Esophagus squamous epithelium (tissue), 5 donors: Measurements from ENCODE around the gene RTF1. TPM values are rescaled to one million over a fixed set of nuclear protein-coding genes. Genes with fewer than 3 reads are reported as not detected.
"Not testable (repeated sequence)": the region's sequence is repeated elsewhere in the genome, so short reads cannot be mapped to it uniquely, and the experiment has no call there.

Source experiments
- DNase-seq: peaks from one replicate; lab custom pipeline; 2025; lab: John Stamatoyannopoulos, UW
- H3K27ac ChIP-seq, 4 donors: fragments of 200-600 bp; sonication (generic); one replicate each; pipeline ENCODE4 v1.5.1; 2016 to 2019; ENCODE audit warnings: mild to moderate bottlenecking in 1 of 4
- H3K27me3 ChIP-seq, 4 donors: fragments of 200-600 bp; sonication (generic); 1 replicate in 3 of 4; 2 replicates in 1 of 4; pipeline versions ENCODE4 v1.5.1 to v1.6.0; 2017 to 2021; ENCODE audit warnings: antibody characterized with exemption in 1 of 4
- H3K36me3 ChIP-seq, 3 donors: fragments of 200-600 bp; sonication (generic); one replicate each; pipeline ENCODE4 v1.5.1; 2016 to 2019
- H3K4me1 ChIP-seq, 3 donors: fragments of 200-600 bp; sonication (generic); one replicate each; pipeline ENCODE4 v1.5.1; 2017 to 2019
- H3K4me3 ChIP-seq, 4 donors: fragments of 200-600 bp; sonication (generic); 1 replicate in 3 of 4; 2 replicates in 1 of 4; pipeline ENCODE4 v1.5.1; 2016 to 2019; ENCODE audit warnings: mild to moderate bottlenecking in 2 of 4, moderate library complexity in 1 of 4
- H3K9me3 ChIP-seq, 3 donors: fragments of 200-600 bp; sonication (generic); one replicate each; pipeline ENCODE4 v1.5.1; 2016 to 2019
- POLR2A ChIP-seq, 4 donors: fragments of 450-650 bp; IDR thresholded peaks; one replicate each; pipeline ENCODE4 v1.6.1; 2017; ENCODE audit warnings: antibody characterized with exemption in 4 of 4, mild to moderate bottlenecking in 4 of 4, moderate library complexity in 3 of 4
- WGBS, 2 donors: methylation state at CpG; one replicate each; pipeline ENCODE4 v1.1.5; 2018; 5-methylcytosine and 5-hydroxymethylcytosine counted together
- intact Hi-C: fragments of 100-400 bp; cut with DNase I; formaldehyde crosslinking; loops from one replicate; pipeline ENCODE4 v1.15.0; 2022
- total RNA-seq, 4 donors: library from RNA; depleted of rRNA; stranded (reverse); fragments of >200 nt; gene quantifications; one replicate each; pipeline ENCODE4 v1.1.0, GENCODE V29; 2016
- TF ChIP-seq, protein P1 (sequence below), 6 experiments: fragments of 450-650 bp in 4 of 6; fragments of 200-600 bp in 2 of 6; sonication (generic) in 2 of 6; IDR thresholded peaks; one replicate each; pipeline ENCODE4 v1.5.1; 2016 to 2019; ENCODE audit warnings: antibody characterized with exemption in 6 of 6, mild to moderate bottlenecking in 4 of 6, moderate library complexity in 4 of 6
- donor health status: DM: yes; HTN: yes; CAD: no.

Gene RTF1
- total RNA-seq, 4 donors from 2014 or later, result 23.3 to 41.6 (median 33.6) TPM

DNA sequence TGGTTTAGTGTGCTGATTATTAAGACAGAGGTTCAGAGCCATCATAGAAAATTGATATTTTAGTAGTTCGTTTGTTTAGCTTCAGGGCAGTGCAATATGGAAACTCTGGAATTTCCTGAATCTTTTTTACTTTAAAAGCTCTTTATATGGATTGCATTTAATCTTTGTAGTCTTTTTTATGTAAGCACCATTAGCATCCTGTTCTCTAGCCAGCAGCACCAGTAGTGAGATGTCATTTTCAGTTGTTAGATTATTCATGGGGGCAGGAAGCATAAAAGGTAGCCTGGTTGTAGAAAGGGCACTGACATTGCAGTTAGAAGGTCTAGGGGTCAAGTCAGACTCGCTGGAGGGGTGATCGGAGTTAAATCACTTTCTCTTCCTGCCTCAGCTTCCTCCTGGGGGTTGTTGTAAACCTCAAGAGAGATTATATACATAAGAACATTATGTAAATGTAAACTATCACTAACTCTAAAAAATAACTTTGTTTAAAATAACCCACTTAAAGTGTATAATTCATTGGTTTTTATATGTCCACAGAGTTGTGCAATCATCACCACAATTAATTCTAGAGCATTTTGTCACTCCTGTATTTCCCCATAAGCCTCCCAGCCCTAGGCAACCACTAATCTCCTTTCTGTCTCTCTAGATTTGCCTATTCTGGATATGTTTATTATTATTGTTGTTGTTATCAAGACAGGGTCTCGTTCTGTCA lies 45.3 kb downstream of the RTF1 start:
- WGBS, 2 donors, result 54 to 70% methylated on average over 4 of the region's 4 CpGs
- DNase-seq, result no peak
- H3K27me3 ChIP-seq, result no peaks in the 10 kb centered on the region
- no peaks in the 10 kb centered on the region for H3K9me3 ChIP-seq
- peaks cover 11 to 96% (median 19%) of the 10 kb centered on the region in 3 donors for H3K36me3 ChIP-seq
- H3K4me1 ChIP-seq, result no peaks in the 10 kb centered on the region
- intact Hi-C loops, result no loop called here
- TF ChIP-seq, protein P1, sequence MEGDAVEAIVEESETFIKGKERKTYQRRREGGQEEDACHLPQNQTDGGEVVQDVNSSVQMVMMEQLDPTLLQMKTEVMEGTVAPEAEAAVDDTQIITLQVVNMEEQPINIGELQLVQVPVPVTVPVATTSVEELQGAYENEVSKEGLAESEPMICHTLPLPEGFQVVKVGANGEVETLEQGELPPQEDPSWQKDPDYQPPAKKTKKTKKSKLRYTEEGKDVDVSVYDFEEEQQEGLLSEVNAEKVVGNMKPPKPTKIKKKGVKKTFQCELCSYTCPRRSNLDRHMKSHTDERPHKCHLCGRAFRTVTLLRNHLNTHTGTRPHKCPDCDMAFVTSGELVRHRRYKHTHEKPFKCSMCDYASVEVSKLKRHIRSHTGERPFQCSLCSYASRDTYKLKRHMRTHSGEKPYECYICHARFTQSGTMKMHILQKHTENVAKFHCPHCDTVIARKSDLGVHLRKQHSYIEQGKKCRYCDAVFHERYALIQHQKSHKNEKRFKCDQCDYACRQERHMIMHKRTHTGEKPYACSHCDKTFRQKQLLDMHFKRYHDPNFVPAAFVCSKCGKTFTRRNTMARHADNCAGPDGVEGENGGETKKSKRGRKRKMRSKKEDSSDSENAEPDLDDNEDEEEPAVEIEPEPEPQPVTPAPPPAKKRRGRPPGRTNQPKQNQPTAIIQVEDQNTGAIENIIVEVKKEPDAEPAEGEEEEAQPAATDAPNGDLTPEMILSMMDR (IDR thresholded peaks at IDR 0.05), result no peak
- TF ChIP-seq POLR2A (IDR thresholded peaks at IDR 0.05), result no peak
- H3K4me3 ChIP-seq, result no peak overlapping the region
- no peak overlapping the region for H3K27ac ChIP-seq

DNA sequence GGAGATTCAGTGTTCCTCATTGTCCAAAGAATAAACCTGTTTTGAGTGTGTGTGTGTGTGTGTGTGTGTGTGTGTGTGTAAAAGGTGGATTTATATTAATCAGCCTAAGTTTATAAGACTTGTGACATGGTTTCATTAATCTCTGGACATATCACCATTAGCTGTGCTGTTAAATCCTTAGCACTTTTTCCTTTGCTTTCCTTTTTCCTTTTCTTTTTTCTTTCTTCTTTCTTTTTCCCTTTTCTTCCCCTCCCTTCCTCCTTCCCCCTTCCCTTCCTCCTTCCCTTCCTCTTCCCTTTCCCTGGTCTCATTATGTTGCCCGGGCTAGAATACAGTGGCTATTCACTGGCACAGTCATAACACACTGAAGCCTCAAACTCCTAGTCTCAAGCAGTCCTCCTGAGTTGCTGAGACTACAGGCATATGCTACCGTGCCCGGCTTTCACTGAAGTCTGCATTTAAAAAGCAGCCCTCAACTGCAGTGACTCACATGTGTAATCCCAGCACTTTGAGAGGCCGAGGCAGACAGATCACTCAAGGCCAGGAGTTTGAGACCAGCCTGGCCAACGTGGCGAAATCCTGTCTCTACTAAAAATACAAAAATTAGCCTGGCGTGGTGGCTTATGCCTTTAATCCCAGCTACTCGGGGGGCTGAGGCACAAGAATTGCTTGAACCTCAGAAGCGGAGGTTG lies 48.1 kb downstream of the RTF1 start:
- no peak overlapping the region for H3K4me3 ChIP-seq
- H3K27me3 ChIP-seq, result no peaks in the 10 kb centered on the region
- no peaks in the 10 kb centered on the region for H3K4me1 ChIP-seq
- H3K27ac ChIP-seq, result no peak overlapping the region
- 86 to 91% methylated on average over 9 of the region's 9 CpGs for WGBS, 2 donors
- peaks cover 0 to 97% (median 9%) of the 10 kb centered on the region in 3 donors for H3K36me3 ChIP-seq
- no peak for DNase-seq
- no peaks in the 10 kb centered on the region for H3K9me3 ChIP-seq
- TF ChIP-seq, protein P1 (IDR thresholded peaks at IDR 0.05), result no peak
- no peak for TF ChIP-seq POLR2A (IDR thresholded peaks at IDR 0.05)
- intact Hi-C loops, result no loop called here

DNA sequence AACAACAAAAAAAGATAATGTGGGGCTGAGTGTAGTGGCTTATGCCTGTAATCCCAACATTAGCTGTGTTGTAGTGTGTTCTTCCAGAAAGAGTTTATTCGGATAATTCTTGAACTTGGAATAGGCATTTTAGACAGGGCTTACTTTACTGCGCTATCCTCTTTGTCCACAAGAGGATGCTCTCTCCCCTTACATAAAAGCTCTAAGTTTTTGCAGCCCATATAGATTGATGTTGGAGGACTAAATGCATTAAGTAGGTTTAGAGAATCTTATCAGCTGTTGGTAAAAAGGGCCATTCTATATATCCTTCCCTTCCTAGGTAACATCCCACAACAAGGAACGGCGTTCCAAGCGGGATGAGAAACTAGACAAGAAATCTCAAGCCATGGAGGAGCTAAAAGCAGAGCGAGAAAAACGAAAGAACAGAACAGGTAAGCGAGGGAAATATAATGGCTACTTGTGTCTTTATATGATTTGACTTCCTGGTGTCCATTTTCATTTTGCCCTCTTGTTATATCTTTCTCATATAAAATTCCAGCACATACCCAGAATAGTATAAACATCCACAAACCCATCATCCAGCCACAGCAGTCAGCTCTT lies 49.0 kb downstream of the RTF1 start:
- no peak for DNase-seq
- WGBS, 2 donors, result 81 to 93% methylated on average over 8 of the region's 8 CpGs
- no peaks in the 10 kb centered on the region for H3K4me1 ChIP-seq
- intact Hi-C loops, result no loop called here
- no peak overlapping the region for H3K4me3 ChIP-seq
- TF ChIP-seq, protein P1 (IDR thresholded peaks at IDR 0.05), result peak; percentile 38 to 90 (median 70)
- no peak for TF ChIP-seq POLR2A (IDR thresholded peaks at IDR 0.05)
- H3K27ac ChIP-seq, result no peak overlapping the region
- peaks cover 0 to 98% (median 11%) of the 10 kb centered on the region in 3 donors for H3K36me3 ChIP-seq
- no peaks in the 10 kb centered on the region for H3K9me3 ChIP-seq
- H3K27me3 ChIP-seq, result no peaks in the 10 kb centered on the region

DNA sequence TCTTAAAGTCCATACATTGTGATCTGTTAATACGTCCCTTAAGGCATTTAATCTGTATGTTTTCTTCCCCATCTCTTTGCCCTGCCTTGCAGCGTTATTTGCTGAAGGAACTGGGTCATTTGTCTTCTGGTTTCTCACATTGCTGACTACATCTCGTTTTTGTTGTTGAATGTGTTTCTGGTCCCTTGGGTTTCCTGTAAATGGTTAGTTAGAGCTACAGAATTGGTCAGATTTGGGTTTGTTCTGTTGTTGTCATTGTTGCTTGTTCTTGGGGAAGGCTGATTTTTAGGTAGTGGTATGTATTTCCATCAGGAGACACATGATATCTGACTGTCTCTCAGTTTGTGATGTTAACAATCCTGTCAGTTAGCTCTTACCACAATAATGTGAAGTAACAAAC lies 49.8 kb downstream of the RTF1 start:
- peaks cover 4 to 98% (median 16%) of the 10 kb centered on the region in 3 donors for H3K36me3 ChIP-seq
- WGBS, 2 donors, result 69 to 71% methylated on average over 3 of the region's 3 CpGs
- TF ChIP-seq, protein P1 (IDR thresholded peaks at IDR 0.05), result no peak
- TF ChIP-seq POLR2A (IDR thresholded peaks at IDR 0.05), result no peak
- H3K4me1 ChIP-seq, result no peaks in the 10 kb centered on the region
- intact Hi-C loops, result no loop called here
- no peak for DNase-seq
- no peak overlapping the region for H3K27ac ChIP-seq
- no peak overlapping the region for H3K4me3 ChIP-seq
- no peaks in the 10 kb centered on the region for H3K9me3 ChIP-seq
- no peaks in the 10 kb centered on the region for H3K27me3 ChIP-seq

DNA sequence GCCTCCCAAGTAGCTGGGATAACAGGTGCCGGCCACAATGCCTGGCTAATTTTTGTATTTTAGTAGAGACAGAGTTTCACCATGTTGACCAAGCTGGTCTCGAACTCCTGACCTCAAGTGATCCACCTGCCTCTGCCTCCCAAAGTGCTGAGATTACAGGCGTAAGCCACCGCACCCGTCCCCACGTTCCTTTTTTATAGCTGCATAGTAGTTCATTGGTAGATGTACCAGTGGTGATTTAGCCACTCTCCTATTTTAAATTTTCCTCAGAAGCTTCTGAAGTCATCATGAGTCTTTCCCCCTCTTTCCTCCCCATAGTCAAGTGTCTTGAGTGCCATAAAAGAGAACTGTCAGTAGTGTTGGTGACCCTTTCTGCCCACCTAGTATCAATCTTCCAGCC lies 52.7 kb downstream of the RTF1 start:
- H3K9me3 ChIP-seq, DNase-seq, H3K27me3 ChIP-seq, intact Hi-C loops, H3K4me1 ChIP-seq, H3K4me3 ChIP-seq, H3K27ac ChIP-seq: not testable (repeated sequence)
- peaks cover 4 to 100% (median 25%) of the 10 kb centered on the region in 3 donors for H3K36me3 ChIP-seq
- 97 to 99% methylated on average over 6 of the region's 6 CpGs for WGBS, 2 donors
